Stimulated activated memory B cell treated with anti-CD40 and anti-IgM and Interleukin-4, amounts not matched to agents 10 μg/mL and 1 μg/mL and 100 μg/mL, for 72 hours (primary cell): ENCODE data around the gene POU2F1.
"Not testable (repeated sequence)": the region's sequence is repeated elsewhere in the genome, so short reads cannot be mapped to it uniquely, and the experiment has no call there.

Experiments
- ATAC-seq: fragments of 150-1000 bp; cut with Tn5 transposase; 2 replicates; pipeline ENCODE4 v1.10.0; 2021
- H3K27ac Mint-ChIP-seq: one replicate; pipeline ENCODE4 v1.8.0; 2022; ENCODE audit warnings: mild to moderate bottlenecking, mixed read lengths
- H3K27me3 Mint-ChIP-seq: one replicate; pipeline ENCODE4 v1.8.0; 2022; ENCODE audit warnings: mixed read lengths
- H3K36me3 Mint-ChIP-seq: one replicate; pipeline ENCODE4 v1.8.0; 2022; ENCODE audit warnings: mixed read lengths
- H3K4me1 Mint-ChIP-seq: one replicate; pipeline ENCODE4 v1.8.0; 2022; ENCODE audit warnings: mixed read lengths
- H3K4me3 Mint-ChIP-seq: one replicate; pipeline ENCODE4 v1.8.0; 2022; ENCODE audit warnings: mild to moderate bottlenecking, moderate library complexity, mixed read lengths
- H3K9me3 Mint-ChIP-seq: one replicate; pipeline ENCODE4 v1.8.0; 2022; ENCODE audit warnings: mixed read lengths

The POU2F1 gene

GRCh38 chr1:167297222-167298214 lies 76.8 kb downstream of the POU2F1 start:
- peaks cover 7% of the 10 kb centered on the region for H3K9me3 Mint-ChIP-seq
- peaks cover 48% of the 10 kb centered on the region for H3K4me1 Mint-ChIP-seq
- H3K36me3 Mint-ChIP-seq: peaks cover 15% of the 10 kb centered on the region
- H3K4me3 Mint-ChIP-seq: no peak overlapping the region
- no peaks in the 10 kb centered on the region for H3K27me3 Mint-ChIP-seq
- no peak for ATAC-seq
- no peak overlapping the region for H3K27ac Mint-ChIP-seq

- Mint-ChIP-seq H3K27ac (no peak overlapping the region), H3K4me3 (no peak overlapping the region), H3K27me3 (no peaks in the 10 kb centered on the region), H3K9me3 (peaks cover 7% of the 10 kb centered on the region), H3K4me1 (peaks cover 40% of the 10 kb centered on the region), H3K36me3 (peaks cover 7% of the 10 kb centered on the region)
- ATAC-seq: no peak
These were observed 77.6 kb downstream of the POU2F1 start for GRCh38 chr1:167298325-167298724.

- no peak for ATAC-seq
- Mint-ChIP-seq H3K27ac (no peak overlapping the region), H3K4me3 (no peak overlapping the region), H3K27me3 (no peaks in the 10 kb centered on the region), H3K4me1 (peaks cover 25% of the 10 kb centered on the region), H3K9me3 (peaks cover 2% of the 10 kb centered on the region), H3K36me3 (peaks cover 5% of the 10 kb centered on the region)
These were observed 80.7 kb downstream of the POU2F1 start for GRCh38 chr1:167301355-167301754.

- Mint-ChIP-seq H3K27ac (no peak overlapping the region), H3K4me3 (no peak overlapping the region), H3K4me1 (peaks cover 41% of the 10 kb centered on the region), H3K9me3 (peaks cover 2% of the 10 kb centered on the region), H3K27me3 (no peaks in the 10 kb centered on the region), H3K36me3 (peaks cover 5% of the 10 kb centered on the region)
- ATAC-seq: no peak
These were observed 83.5 kb downstream of the POU2F1 start for GRCh38 chr1:167304165-167304564.

- Mint-ChIP-seq H3K36me3 (no peaks in the 10 kb centered on the region), H3K27me3 (no peaks in the 10 kb centered on the region), H3K4me1 (peaks cover 43% of the 10 kb centered on the region), H3K9me3 (no peaks in the 10 kb centered on the region), H3K27ac (no peak overlapping the region), H3K4me3 (no peak overlapping the region)
- no peak for ATAC-seq
These were observed 84.5 kb downstream of the POU2F1 start for GRCh38 chr1:167305059-167305705.

GRCh38 chr1:167305706-167306277 lies 85.1 kb downstream of the POU2F1 start:
- H3K4me3 Mint-ChIP-seq: no peak overlapping the region
- no peak overlapping the region for H3K27ac Mint-ChIP-seq
- H3K4me1 Mint-ChIP-seq: peaks cover 43% of the 10 kb centered on the region
- H3K36me3 Mint-ChIP-seq: no peaks in the 10 kb centered on the region
- no peaks in the 10 kb centered on the region for H3K9me3 Mint-ChIP-seq
- no peaks in the 10 kb centered on the region for H3K27me3 Mint-ChIP-seq
- no peak for ATAC-seq

- no peaks in the 10 kb centered on the region for H3K27me3 Mint-ChIP-seq
- H3K4me1 Mint-ChIP-seq: peaks cover 19% of the 10 kb centered on the region
- H3K27ac Mint-ChIP-seq: no peak overlapping the region
These were observed 90.0 kb downstream of the POU2F1 start for GRCh38 chr1:167310732-167311131.

GRCh38 chr1:167312871-167313270 lies 92.2 kb downstream of the POU2F1 start:
- ATAC-seq: no peak

More at GRCh38 chr1:167310732-167311131, 90.0 kb downstream of the POU2F1 start:
- Mint-ChIP-seq H3K4me3 (no peak overlapping the region), H3K9me3 (peaks cover 6% of the 10 kb centered on the region), H3K36me3 (peaks cover 21% of the 10 kb centered on the region)
- no peak for ATAC-seq

GRCh38 chr1:167314671-167315070 lies 94.0 kb downstream of the POU2F1 start:
- ATAC-seq: no peak
- Mint-ChIP-seq H3K27me3 (no peaks in the 10 kb centered on the region), H3K36me3 (peaks cover 57% of the 10 kb centered on the region), H3K4me3 (no peak overlapping the region), H3K4me1 (no peaks in the 10 kb centered on the region), H3K9me3 (peaks cover 20% of the 10 kb centered on the region), H3K27ac (no peak overlapping the region)

More at GRCh38 chr1:167312871-167313270, 92.2 kb downstream of the POU2F1 start:
- Mint-ChIP-seq H3K27ac (no peak overlapping the region), H3K4me3 (no peak overlapping the region), H3K9me3 (peaks cover 13% of the 10 kb centered on the region), H3K4me1 (peaks cover 12% of the 10 kb centered on the region), H3K27me3 (no peaks in the 10 kb centered on the region), H3K36me3 (peaks cover 39% of the 10 kb centered on the region)

- peaks cover 26% of the 10 kb centered on the region for H3K9me3 Mint-ChIP-seq
These were observed 96.8 kb downstream of the POU2F1 start for GRCh38 chr1:167317463-167317862.

GRCh38 chr1:167319206-167319605 lies 98.5 kb downstream of the POU2F1 start:
- H3K27ac Mint-ChIP-seq, ATAC-seq, H3K4me1 Mint-ChIP-seq, H3K4me3 Mint-ChIP-seq, H3K27me3 Mint-ChIP-seq: not testable (repeated sequence)
- Mint-ChIP-seq H3K36me3 (peaks cover 77% of the 10 kb centered on the region), H3K9me3 (peaks cover 27% of the 10 kb centered on the region)

More at GRCh38 chr1:167317463-167317862, 96.8 kb downstream of the POU2F1 start:
- no peak for ATAC-seq
- no peak overlapping the region for H3K4me3 Mint-ChIP-seq
- peaks cover 78% of the 10 kb centered on the region for H3K36me3 Mint-ChIP-seq
- no peaks in the 10 kb centered on the region for H3K27me3 Mint-ChIP-seq
- no peak overlapping the region for H3K27ac Mint-ChIP-seq
- no peaks in the 10 kb centered on the region for H3K4me1 Mint-ChIP-seq

- H3K4me3 Mint-ChIP-seq: no peak overlapping the region
- no peak overlapping the region for H3K27ac Mint-ChIP-seq
- no peaks in the 10 kb centered on the region for H3K27me3 Mint-ChIP-seq
- peaks cover 16% of the 10 kb centered on the region for H3K4me1 Mint-ChIP-seq
- no peak for ATAC-seq
- H3K36me3 Mint-ChIP-seq: peaks cover 84% of the 10 kb centered on the region
- H3K9me3 Mint-ChIP-seq: peaks cover 32% of the 10 kb centered on the region
These were observed 101.8 kb downstream of the POU2F1 start for GRCh38 chr1:167322483-167322882.

- H3K4me3 Mint-ChIP-seq: no peak overlapping the region
- ATAC-seq: no peak
- peaks cover 25% of the 10 kb centered on the region for H3K9me3 Mint-ChIP-seq
- H3K36me3 Mint-ChIP-seq: peaks cover 59% of the 10 kb centered on the region
- H3K4me1 Mint-ChIP-seq: peaks cover 34% of the 10 kb centered on the region
- H3K27me3 Mint-ChIP-seq: no peaks in the 10 kb centered on the region
- no peak overlapping the region for H3K27ac Mint-ChIP-seq
These were observed 104.5 kb downstream of the POU2F1 start for GRCh38 chr1:167325151-167325550.

GRCh38 chr1:167328306-167328815 lies 107.7 kb downstream of the POU2F1 start:
- H3K27ac Mint-ChIP-seq: peak overlapping the region; percentile 84
- peaks cover 16% of the 10 kb centered on the region for H3K9me3 Mint-ChIP-seq
- peaks cover 42% of the 10 kb centered on the region for H3K36me3 Mint-ChIP-seq
- no peak for ATAC-seq
- H3K4me3 Mint-ChIP-seq: peak overlapping the region; percentile 57
- peaks cover 66% of the 10 kb centered on the region for H3K4me1 Mint-ChIP-seq
- H3K27me3 Mint-ChIP-seq: no peaks in the 10 kb centered on the region
